HG03575 (cell line): Measurements from ENCODE around the gene TRPM2.

ENCODE experiments used
- ATAC-seq: cut with Tn5 transposase; IDR thresholded peaks from one replicate; pipeline ENCODE4 v1.9.1; 2021; ENCODE audit not compliant: unreplicated experiment, insufficient number of reproducible peaks, low FRiP score; ENCODE audit errors: extremely low read depth

The TRPM2 gene

DNA sequence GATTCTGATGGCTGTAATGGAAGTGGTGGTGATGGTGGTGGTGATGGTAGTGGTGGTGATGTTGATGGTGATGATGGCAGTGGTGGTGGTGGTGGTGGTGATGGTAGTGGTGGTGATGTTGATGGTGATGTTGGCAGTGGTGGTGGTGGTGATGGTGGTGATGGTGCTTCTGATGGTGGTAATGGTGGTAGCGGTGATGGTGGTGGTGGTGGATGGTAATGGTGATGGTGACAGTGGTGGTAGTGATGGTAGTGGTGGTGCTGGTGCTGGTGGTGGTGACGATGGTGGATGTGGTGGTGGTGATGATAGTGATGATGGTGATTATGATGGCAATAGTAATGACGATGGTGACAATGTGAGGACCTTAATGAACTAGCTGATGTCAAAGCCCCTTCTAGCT is 66.3 kb downstream of the TRPM2 start:
- no peak for ATAC-seq

DNA sequence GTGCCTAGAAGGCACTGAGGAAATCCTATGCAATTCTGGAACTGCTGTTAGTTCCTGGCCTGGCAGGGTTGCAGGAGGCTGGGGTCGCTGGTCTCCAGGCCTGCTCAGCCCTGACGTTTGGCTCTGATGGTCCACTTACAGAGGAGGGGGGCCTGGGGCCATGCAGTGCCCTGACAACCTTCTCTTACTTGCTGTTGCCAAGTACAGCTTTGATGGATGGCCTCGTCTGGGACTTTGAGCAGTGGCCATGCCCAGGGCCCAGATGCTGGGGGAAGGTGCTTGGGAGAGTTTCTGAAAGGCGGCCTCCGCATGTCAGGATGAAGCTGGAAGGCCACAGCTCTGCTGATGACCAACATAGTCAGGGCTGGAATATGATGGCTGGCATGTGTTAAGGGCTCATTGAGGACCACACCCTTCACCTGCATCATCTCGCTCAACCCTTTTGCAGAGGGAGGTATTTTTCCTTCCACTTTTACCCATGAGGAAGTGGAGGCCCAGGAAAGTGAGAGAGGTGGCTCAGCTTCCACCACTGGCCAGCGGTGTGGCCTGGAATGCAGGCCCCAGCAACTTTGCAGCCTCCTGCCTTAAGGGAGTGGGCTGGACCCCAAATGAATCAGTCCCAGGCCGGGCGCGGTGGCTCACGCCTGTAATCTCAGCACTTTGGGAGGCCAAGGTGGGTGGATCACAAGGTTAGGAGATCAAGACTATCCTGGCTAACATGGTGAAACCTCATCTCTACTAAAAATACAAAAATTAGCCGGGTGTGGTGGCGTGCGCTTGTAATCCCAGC is 67.2 kb downstream of the TRPM2 start:
- ATAC-seq: no peak

DNA sequence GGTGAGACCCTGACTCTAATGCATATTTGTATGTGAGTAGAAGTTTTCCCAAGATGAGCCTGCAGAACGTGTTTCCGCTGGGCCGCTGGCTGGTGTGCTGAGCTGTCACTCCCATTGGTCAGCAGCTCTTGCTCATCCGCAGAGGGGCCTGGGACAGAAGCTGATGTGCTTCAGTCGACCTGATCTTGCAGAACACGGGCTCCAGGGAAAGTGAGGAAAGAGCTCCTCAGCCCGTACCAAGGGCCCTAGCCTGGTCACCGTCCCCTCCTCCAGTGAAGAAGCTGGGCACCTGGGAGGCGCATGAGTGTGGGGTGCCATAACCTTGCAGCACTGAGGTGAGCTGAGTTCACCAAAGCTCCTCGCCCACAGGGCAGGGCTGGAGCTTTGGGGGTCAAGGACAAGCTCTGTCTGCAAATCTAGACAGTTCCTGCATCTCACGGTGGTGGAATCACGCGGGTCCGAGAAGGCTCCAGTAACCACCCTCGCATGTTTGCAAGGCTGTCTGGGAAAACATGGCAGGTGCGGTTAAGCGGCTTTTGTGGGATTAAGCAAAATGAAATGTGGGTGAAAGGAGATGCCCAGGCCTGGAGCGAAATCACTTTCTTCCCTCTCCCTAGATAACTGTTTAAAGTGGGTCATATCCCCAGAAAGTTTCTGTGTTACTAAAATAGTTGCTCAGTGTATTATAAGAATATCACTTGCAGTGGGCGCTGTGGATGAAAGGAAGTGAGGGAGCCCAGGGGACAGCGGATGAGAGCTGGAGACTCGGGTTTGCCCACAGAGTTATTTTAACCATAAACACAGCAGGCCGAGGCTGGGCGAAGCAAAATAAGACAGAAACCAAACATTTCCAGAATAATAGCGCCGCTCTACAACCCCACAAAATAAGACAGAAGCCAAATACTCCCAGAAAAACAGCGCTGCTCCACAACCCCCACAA is 68.8 kb downstream of the TRPM2 start:
- no peak for ATAC-seq

DNA sequence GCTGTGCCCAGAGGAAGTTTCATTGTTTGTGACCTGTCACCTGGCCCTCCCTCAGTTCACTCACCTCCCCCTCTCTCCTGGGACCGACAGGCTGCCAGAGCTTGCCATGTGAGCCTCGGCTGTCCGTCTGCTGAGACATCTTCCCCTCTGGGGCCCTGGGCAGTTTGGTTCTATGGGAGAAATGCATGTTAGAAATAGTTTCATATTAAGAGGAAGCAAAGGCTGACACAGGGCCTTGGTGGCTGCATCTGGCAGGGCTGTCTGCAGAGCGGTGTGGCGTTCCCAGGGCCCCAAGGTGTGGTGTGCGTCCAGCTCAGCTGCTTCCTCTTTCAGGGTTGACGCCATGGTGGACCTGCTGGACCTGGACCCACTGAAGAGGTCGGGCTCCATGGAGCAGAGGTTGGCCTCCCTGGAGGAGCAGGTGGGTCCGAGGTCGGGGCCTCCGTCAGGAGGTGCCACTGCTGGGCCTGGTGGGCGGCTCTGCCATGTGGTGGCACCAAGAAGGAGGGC is 69.9 kb downstream of the TRPM2 start:
- no peak for ATAC-seq

DNA sequence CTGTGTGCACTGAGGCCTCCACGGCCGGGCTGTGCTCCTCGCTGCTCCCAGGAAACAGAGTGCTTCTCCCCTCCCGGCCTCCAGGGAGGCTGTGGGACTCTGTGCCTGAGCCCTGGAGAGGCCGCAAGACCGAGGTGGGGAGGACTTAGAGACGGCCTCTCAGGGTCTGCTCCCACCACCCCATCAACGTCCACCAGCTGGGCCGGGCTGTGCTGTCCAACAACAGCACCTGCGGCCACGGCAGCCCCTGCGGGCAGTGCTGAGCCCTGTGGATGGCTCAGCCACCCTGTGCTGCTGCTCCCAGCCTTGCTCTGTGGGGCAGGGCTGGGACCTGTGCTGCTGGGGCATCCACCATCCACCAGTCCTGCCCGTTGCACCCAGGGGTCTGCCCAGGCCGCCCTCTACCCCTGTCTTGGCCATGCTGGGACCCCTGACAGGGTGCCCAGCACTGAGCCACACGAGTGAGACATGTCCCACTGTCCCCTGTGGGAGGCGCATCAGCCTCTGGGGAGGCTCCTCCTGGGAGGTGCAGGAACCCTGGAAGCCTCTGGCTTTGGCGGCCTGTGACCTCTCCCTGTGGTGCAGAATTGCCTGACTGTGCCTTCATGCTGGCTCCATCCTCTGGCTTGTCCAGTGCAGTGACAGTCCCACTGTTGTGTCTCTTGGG is 70.7 kb downstream of the TRPM2 start:
- ATAC-seq: no peak

DNA sequence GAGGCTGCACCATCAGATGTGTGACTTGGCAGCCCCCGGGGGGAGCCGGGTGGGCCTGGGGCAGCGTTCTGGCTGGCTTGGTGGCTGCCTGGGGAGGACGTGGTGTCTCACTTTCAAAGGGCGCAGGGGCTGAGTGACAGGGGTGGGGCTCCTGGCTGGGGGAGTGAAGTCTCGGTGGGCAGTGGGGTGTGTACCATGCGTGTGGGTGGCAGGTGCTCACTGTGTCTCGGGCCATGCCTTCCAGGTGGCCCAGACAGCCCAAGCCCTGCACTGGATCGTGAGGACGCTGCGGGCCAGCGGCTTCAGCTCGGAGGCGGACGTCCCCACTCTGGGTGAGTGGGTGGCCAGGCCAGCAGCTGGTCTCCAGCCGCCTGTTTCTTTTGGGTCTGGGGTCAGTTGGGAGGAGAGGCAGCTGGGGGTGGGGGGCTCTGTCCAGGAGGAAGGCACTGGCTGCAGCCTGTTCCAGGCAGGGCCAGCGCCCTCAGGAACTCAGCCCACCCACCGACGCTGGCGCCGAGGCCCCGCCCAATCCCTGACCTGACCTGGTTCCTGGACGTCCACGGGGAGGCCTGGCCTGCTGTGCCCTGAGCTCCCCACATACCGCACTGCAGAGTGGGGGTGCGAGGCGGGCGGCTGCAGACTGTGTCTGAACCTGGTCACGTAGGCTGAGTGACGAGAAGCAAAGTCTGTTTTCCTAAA is 71.3 kb downstream of the TRPM2 start:
- ATAC-seq: no peak

DNA sequence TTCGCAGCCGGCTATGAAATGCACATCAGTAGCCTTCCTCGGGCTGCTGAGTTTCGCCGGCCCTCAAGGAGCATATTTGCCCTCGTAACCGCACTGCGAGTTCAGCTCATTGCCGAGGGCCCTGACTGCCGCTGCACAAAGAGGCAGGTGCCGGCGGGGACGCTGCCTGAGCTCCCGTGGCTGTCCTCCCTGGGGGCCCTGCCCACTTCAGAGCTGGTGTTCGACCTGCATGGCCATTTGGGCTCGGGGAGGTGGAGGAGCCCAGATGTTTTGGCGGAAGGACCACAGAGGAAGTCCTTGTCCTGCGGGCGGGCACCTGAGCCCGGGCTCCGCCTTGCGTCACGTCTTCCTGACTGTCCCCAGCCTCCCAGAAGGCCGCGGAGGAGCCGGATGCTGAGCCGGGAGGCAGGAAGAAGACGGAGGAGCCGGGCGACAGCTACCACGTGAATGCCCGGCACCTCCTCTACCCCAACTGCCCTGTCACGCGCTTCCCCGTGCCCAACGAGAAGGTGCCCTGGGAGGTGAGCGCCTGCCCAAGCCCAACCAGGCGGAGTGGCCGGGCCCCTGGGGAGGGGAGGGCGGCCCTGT is 72.0 kb downstream of the TRPM2 start:
- ATAC-seq: no peak

DNA sequence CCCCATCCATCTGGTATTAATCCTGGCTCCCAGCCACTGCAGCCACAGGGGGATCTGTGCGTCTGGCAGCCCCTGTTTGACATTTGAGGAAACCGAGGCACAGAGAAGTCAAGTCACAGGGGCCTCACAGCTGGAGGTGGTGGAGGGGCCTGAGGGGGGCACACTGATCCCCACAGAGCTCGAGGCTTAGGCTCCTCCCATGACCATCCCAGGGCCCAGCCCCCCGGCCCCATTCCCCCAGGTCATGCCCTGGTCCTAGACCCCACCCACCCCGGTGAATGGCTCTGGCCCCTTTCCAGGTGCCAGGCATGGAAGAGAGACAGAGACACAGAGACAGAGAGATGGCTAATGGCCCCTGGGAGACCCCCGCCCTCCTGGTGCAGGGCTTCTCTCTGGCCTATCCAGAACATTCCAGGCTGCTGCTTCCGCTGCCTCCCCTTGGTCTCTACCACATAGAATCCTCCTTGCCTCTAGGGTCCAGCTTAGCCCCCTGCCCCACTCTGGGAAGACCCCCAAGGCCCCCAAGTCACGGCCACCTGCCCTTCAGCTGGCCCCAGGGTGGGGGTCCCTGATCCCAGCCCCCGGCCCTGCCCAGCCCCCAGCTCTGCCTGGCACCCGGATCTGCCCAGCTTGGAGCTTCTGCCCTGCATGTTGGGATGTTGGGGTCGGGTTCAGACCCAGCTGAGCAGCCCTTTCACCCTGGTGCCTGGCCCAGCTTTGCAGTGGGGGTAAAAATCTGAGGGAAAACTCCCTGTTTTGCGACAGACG is 72.7 kb downstream of the TRPM2 start:
- ATAC-seq: no peak

DNA sequence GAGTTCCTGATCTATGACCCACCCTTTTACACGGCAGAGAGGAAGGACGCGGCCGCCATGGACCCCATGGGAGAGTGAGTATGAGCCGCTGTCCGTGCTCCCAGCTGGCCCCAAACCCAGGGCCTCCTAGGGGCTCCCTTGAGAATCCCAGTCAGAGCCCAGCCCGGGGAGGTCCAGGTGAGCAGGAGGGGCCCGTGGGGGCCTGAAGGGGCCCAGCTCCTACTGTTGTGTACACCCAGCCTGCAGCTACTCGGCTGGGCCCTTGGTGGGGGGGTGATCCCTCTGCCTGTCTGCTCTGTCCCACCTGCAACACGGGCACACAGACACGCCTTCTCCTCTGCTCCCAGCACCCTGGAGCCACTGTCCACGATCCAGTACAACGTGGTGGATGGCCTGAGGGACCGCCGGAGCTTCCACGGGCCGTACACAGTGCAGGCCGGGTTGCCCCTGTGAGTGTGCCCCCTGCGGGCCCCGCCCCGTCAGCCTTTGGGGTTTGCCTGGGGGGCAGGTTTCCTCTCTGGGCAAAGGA is 73.3 kb downstream of the TRPM2 start:
- ATAC-seq: no peak

DNA sequence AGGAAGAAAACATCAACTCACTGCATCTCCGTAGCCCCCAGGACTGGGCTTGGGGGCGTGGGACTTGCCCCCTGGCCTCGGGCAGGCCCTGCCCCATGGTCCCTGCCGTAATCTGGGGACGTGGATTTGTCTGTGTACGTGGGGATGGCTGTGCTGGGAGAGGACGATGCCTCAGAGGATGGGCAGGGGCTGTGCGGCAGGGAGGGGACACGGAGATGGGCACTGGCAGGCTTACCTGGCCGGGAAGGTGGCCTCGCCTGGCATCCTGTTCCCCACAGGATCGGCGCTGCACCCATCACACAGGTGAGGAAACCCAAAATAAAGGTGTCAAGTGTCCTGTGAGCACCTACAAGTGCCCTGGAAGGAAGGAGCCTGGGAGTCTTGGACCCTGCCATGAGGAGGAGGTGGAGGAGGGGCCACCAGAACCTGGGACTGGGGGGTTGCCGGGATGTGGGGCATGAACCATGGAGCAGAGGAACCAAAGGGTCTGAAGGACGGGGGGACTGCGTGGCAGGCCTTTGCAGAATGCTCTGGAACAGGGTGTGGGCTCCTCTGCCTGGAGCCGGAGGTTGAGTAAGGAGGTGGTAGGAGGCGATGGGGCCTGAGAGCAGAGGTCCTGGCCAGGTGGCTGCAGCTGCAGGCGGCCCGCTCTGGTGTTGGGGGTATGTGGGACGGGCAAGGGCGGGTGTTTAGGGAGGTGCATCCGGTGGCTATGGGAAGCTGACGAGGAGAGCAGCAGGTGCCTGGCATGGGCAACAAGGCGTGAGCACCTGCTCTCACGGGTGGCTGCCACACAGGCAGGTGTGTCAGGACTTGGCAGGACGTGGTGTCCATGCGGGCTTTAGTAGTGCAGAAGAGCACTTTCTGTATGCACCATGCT is 74.1 kb downstream of the TRPM2 start:
- no peak for ATAC-seq

DNA sequence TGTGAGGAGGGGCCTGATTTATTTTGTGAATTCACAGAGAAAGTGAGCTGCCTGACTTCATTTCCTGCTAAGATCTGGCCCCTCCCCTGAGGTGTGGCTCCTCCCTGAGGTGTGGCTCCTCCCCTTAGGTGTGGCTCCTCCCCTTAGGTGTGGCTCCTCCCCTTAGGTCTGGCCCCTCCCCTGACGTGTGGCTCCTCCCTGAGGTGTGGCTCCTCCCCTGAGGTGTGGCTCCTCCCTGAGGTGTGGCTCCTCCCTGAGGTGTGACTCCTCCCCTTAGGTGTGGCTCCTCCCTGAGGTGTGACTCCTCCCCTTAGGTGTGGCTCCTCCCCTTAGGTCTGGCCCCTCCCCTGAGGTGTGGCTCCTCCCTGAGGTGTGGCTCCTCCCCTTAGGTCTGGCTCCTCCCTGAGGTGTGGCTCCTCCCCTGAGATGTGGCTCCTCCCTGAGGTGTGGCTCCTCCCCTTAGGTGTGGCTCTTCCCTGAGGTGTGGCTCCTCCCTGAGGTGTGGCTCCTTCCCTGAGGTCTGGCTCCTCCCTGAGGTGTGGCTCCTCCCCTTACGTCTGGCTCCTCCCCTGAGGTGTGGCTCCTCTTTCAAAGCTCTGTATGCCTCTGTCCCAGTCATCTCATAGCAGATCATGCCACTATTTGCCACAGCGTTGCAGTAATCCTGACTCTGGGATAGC is 75.0 kb downstream of the TRPM2 start:
- ATAC-seq: no peak

DNA sequence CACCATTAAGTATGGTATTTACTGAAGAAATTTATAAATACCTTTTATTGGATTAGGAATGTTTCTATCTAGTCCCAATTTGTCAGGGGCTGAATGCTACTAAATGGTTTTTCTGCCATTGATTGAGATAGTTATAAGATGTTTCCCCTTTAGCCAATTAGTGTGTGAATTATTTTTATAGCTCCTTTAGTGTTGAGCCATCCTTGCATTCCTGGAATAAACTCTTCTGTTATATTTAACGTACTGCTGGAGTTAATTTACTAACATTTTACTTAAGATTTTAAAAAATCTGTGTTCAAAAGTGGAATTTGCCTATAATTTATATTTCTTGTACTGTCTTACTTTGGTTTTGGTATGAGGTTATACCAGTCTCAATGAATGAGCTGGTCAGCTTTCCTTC is 76.5 kb downstream of the TRPM2 start:
- ATAC-seq: no peak

DNA sequence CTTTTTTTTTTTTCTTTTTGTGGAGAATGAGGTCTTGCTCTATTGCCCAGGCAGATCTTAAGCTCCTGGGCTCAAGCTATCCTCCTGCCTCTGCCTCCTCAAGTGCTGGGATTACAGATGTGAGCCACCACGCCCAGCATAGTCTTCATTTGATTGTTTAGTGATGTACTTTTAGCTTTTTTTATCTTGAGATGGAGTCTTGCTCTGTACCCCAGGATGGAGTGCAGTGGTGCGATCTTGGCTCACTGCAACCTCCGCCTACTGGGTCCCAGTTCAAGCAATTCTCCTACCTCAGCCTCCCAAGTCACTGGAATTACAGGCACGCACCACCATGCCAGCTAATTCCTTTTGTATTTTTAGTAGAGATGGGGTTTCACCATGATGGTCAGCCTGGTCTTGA is 77.9 kb downstream of the TRPM2 start:
- ATAC-seq: no peak

DNA sequence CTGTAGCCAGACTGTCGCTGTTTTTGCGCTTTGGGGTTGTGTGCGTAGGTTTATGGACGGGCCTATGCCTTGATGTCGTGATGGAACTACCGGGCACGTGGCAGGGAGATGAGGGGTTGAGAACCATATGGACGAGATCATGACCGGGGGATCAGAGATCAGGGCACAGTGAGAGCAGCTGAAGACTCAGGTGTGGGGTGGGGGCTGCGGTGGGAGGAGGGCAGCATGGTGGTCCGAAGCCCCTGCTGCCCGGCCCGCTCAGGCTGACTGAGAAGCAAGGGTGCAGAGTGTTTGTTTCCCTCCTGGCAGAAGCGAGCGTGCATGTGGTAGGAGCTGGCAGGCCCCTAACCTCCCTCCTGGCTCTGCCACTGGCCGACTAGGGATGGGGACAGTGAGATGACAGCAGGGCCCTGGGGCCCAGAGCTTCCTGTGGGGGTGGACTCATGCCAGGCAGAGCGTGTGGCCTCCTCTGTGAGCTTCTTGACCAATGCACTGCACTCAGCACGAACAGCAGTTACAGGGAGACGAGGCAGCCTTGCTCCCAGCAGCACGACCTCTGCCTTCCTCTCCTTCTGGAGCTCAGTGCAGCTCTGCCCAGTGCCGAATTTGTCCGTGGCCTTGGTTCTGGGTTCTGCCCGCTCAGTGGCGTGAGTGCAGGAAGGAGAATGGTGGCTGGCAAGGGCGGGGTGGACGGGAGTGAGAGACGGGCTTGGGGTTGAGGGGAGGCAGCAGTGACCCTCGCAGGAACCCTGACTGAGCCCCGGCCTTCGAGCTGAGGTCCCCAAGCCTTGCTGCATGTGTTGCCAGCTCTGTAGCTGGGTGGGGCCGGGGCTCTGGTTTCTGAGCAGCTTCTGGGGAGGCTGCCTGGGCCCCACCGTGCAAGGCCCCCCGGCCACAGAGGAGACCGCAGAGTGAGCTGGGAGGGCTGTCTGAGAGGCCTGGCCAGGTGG is 79.7 kb downstream of the TRPM2 start:
- no peak for ATAC-seq
